GM13976 (cell line): ENCODE measurements around the gene RAB7B.

Experiments
- DNase-seq: peaks from one replicate; pipeline ENCODE4 v3.0.0; 2012; ENCODE audit warnings: low spot score
- CTCF ChIP-seq: IDR thresholded peaks from 2 replicates; pipeline ENCODE4 v1.5.1; 2012; ENCODE audit warnings: borderline replicate concordance, mild to moderate bottlenecking; ENCODE audit not compliant: insufficient read depth; ENCODE audit errors: extremely low read depth, missing control alignments, control extremely low read depth
- in situ Hi-C: fragments of 300-500 bp; cut with MboI; formaldehyde crosslinking; loops from one replicate; pipeline ENCODE4 v1.12.0; 2022; ENCODE audit warnings: low sequenced_read_pairs, mixed read lengths, inconsistent platforms; ENCODE audit not compliant: unreplicated experiment

The RAB7B gene

GRCh38 chr1:206023695-206024094, 20.5 kb upstream of the RAB7B start, which contains the start of gene CTSE:
TSS of gene CTSE (minus strand) at chr1:206023895. CDS start at chr1:206023791, 104 bp downstream.
- in situ Hi-C loops, result no loop called here
- no peak for DNase-seq

DNA sequence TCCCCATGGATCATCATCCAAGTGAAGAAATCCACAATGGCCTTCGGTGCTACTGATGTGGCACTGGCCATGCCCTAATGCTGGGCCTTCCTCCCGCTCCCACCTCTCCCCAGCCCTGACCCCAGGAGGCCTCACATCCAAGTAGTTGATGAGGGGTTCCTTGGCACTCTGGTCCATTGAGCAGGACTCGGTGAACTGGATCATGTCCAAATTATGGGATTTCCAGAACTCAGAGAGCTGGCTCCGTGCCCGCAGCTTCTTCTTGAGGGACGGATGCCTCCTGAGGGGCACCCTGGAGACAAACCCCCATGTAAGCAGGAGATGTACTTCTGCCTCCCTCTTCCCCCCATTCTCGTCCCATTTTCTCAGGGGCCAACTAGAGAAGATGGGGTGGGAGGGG, 19.6 kb upstream of the RAB7B start:
- no peak for TF ChIP-seq CTCF
- no peak for DNase-seq
- in situ Hi-C loops, result no loop called here

More at GRCh38 chr1:206023695-206024094, 20.5 kb upstream of the RAB7B start, which contains the start of gene CTSE:
- TF ChIP-seq CTCF, result no peak

DNA sequence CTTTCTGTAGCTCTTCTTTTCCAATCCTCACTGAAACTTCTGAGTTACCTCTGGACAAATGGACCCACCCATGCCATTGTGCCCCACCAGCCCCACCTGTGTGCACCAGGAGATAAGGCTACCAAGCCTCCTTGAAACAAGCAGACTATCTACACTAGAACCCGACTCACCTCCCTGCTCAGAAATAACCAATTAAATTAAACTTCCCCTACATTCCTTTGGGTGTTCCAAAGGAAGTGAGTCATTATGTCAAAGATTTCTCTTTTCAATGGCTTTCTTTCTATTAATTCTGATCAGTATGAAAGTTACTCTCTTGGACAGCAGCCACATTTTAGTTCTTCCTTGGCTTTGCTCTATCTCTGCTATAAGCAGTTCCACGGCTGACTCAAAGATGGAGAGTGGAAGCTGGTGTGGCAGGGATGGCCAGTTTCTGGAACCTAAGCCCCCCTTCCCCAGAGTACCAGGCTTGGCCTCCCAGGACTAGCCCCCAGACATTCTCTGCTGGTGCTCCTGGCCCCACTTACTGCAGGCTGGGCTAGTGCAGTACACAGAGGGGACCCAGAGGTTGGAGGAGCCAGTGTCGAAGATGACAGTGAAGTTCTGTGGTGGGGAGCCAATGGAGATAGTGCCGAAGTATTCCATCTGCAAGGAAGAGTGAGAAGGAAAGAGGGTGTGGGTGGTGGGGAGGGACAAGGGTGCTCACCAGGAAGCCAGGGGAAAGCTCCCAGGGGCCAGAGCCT, 18.6 kb upstream of the RAB7B start:
- TF ChIP-seq CTCF, result no peak
- no peak for DNase-seq

DNA sequence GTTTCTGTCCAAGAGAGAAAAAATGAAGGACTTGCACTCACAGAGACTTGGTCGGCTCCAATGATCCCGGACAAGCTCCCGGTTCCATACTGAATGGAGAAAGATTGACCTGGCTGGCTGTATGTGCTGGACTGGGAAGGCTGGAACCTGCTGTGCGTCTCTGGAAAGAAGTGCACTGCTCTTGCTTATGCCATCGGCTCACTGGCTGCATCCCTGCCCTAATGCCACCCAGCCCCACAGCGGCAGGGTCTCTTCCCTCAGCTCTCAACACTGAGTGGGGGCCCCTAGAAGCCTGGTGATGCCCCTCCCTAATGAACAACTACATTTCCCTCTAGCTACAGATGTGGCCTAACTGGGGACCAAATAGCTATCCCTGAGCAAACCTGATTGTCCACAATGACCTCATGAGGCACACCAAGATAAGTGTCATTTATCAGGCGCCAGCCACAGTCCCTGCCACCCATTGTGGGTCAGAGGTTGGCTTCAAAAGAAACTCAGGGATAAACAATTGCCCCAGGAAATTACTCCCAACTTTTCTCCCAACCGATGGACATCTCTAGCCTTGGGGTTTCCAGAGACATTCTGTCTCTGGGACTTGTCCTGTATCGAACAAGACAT, 17.9 kb upstream of the RAB7B start:
- TF ChIP-seq CTCF, result no peak
- in situ Hi-C loops, result no loop called here
- DNase-seq, result no peak

More for the DNA sequence above, 18.6 kb upstream of the RAB7B start:
- in situ Hi-C loops, result no loop called here

- in situ Hi-C loops, result no loop called here
- no peak for TF ChIP-seq CTCF
- DNase-seq, result no peak
These were observed 17.3 kb upstream of the RAB7B start for GRCh38 chr1:206020393-206021007.

DNA sequence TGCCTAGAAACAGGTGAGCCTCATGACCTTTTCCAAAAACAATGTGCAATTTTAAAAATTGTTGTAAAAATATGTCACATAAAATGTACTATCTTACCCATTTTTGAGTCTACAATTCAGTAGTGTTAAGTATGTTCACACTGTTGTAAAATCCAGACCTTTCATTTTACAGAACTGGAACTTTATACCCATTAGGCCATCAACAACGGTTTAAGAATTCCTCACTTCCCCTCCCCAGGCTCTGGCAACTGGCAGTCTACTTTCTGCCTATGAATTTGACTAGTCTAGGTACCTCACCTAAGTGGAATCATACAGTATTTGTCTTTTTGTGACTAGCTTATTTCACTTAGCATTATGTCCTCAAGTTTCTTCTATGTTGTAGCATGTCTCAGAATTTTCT, 11.9 kb upstream of the RAB7B start:
- in situ Hi-C loops, result no loop called here
- DNase-seq, result no peak
- no peak for TF ChIP-seq CTCF
